T-helper 1 cell (primary cell): ENCODE measurements around the gene KIF21A.
"Not testable (repeated sequence)": the region's sequence is repeated elsewhere in the genome, so short reads cannot be mapped to it uniquely, and the experiment has no call there.

Experiments used
- DNase-seq, 5 donors: peaks; one replicate each; pipeline ENCODE4 v3.0.0-alpha.2; 2012 to 2020
- total RNA-seq, 4 donors: gene quantifications; one replicate each; lab custom pipeline; 2026; lab: John Stamatoyannopoulos, UW

KIF21A gene
- 27.0 to 47.7 (median 37.9) reads per million in 4 donors for total RNA-seq

GRCh38 chr12:39443081-39443928 is at the start of gene KIF21A:
Gene KIF21A, minus strand, starts transcription at chr12:39443120. Its CDS starts 150 bp downstream, at chr12:39442970.
- peak; percentile 79 to 93 (median 85) for DNase-seq

GRCh38 chr12:39490500-39491282 is 47.8 kb upstream of the KIF21A start:
- DNase-seq, result no peak

- DNase-seq, result no peak
Observed at GRCh38 chr12:39483597-39483996, 40.7 kb upstream of the KIF21A start.

- no peak for DNase-seq
Observed at GRCh38 chr12:39483042-39483441, 40.1 kb upstream of the KIF21A start.

GRCh38 chr12:39476894-39477293 is 34.0 kb upstream of the KIF21A start:
- DNase-seq, result no peak

GRCh38 chr12:39476121-39476520 is 33.2 kb upstream of the KIF21A start:
- DNase-seq, result no peak

GRCh38 chr12:39475136-39475535 is 32.2 kb upstream of the KIF21A start:
- DNase-seq, result not testable (repeated sequence)

GRCh38 chr12:39467432-39467870 is 24.5 kb upstream of the KIF21A start:
- DNase-seq, result peak in 1 of 5 donors; percentile 51

GRCh38 chr12:39464976-39465695 is 22.2 kb upstream of the KIF21A start:
- no peak for DNase-seq

- no peak for DNase-seq
Observed at GRCh38 chr12:39461059-39461458, 18.1 kb upstream of the KIF21A start.

- DNase-seq, result no peak
Observed at GRCh38 chr12:39459027-39459434, 16.1 kb upstream of the KIF21A start.

GRCh38 chr12:39451977-39452376 is 9.1 kb upstream of the KIF21A start:
- no peak for DNase-seq

GRCh38 chr12:39448038-39448437 is 5.1 kb upstream of the KIF21A start:
- DNase-seq, result no peak

GRCh38 chr12:39443929-39444209 is 949 bp upstream of the KIF21A start:
- no peak for DNase-seq

GRCh38 chr12:39442831-39443080 is 164 bp downstream of the KIF21A start:
- DNase-seq, result no peak

GRCh38 chr12:39441963-39442830 is 723 bp downstream of the KIF21A start:
- DNase-seq, result peak in 2 of 5 donors; percentile 3 to 18

- no peak for DNase-seq
Observed at GRCh38 chr12:39441189-39441962, 1.5 kb downstream of the KIF21A start.

GRCh38 chr12:39440781-39441180 is 2.1 kb downstream of the KIF21A start:
- no peak for DNase-seq

GRCh38 chr12:39440101-39440500 is 2.8 kb downstream of the KIF21A start:
- DNase-seq, result no peak

GRCh38 chr12:39435531-39435930 is 7.4 kb downstream of the KIF21A start:
- DNase-seq, result no peak

GRCh38 chr12:39431797-39432196 is 11.1 kb downstream of the KIF21A start:
- DNase-seq, result no peak
